CD14-positive monocyte (primary cell): ENCODE measurements around the gene ZFY. TPM values are rescaled to one million over a fixed set of nuclear protein-coding genes. Genes with fewer than 3 reads are reported as not detected.

Source experiments
- DNase-seq, 3 donors: peaks; one replicate each; pipeline ENCODE4 v3.0.0-alpha.2; 2011 to 2022
- H2AFZ ChIP-seq: 2 replicates; pipeline ENCODE4 v1.6.0; 2012; ENCODE audit warnings: mild to moderate bottlenecking, low read depth, low read length, inconsistent platforms; ENCODE audit not compliant: insufficient read depth, poor library complexity, severe bottlenecking
- H3K27ac ChIP-seq, 2 donors: 1 replicate in 1 of 2; 2 replicates in 1 of 2; pipeline ENCODE4 v1.5.1; 2012 to 2013; ENCODE audit warnings: low read length in 2 of 2, control low read depth in 1 of 2, inconsistent platforms in 1 of 2, low read depth in 1 of 2, mild to moderate bottlenecking in 1 of 2
- H3K27me3 ChIP-seq, 2 donors: one replicate each; pipeline versions ENCODE4 v1.6.0 to v1.6.1; 2011 to 2013; ENCODE audit warnings: low read length in 2 of 2; ENCODE audit not compliant: control insufficient read depth in 2 of 2, insufficient read depth in 2 of 2
- H3K36me3 ChIP-seq, 2 donors: replicated peaks in 1 of 2; 1 replicate in 1 of 2; 2 replicates in 1 of 2; pipeline versions ENCODE4 v1.5.1 to v1.6.1; 2012 to 2013; ENCODE audit warnings: low read length in 2 of 2, control low read depth in 1 of 2, inconsistent platforms in 1 of 2, mild to moderate bottlenecking in 1 of 2; ENCODE audit not compliant: insufficient read depth in 2 of 2, control insufficient read depth in 1 of 2
- H3K4me1 ChIP-seq, 2 donors: 1 replicate in 1 of 2; 2 replicates in 1 of 2; pipeline versions ENCODE4 v1.5.1 to v1.6.1; 2012 to 2013; ENCODE audit warnings: low read length in 2 of 2, control low read depth in 1 of 2, inconsistent platforms in 1 of 2, mild to moderate bottlenecking in 1 of 2, moderate library complexity in 1 of 2; ENCODE audit not compliant: insufficient read depth in 2 of 2, control insufficient read depth in 1 of 2
- H3K4me2 ChIP-seq: replicated peaks from 2 replicates; pipeline ENCODE3; 2012; ENCODE audit warnings: low read length, moderate library complexity, mild to moderate bottlenecking; ENCODE audit not compliant: poor library complexity, severe bottlenecking; ENCODE audit errors: extremely low read depth
- H3K4me3 ChIP-seq, 3 experiments: fragments of 200-600 bp in 1 of 3; sonication (generic) in 1 of 3; replicated peaks in 1 of 3; 1 replicate in 2 of 3; 2 replicates in 1 of 3; pipeline ENCODE4 v1.5.1; 2011 to 2013; ENCODE audit warnings: low read length in 3 of 3, mild to moderate bottlenecking in 3 of 3, control low read depth in 2 of 3, low read depth in 2 of 3, inconsistent platforms in 1 of 3, moderate library complexity in 1 of 3
- H3K79me2 ChIP-seq: 2 replicates; pipeline ENCODE4 v1.6.0; 2012; ENCODE audit warnings: mild to moderate bottlenecking, control low read depth, inconsistent platforms, low read length, moderate library complexity; ENCODE audit not compliant: insufficient read depth
- H3K9ac ChIP-seq: 2 replicates; pipeline ENCODE4 v1.6.0; 2017; ENCODE audit warnings: low read length, mild to moderate bottlenecking; ENCODE audit not compliant: insufficient read depth, poor library complexity, severe bottlenecking
- H3K9me3 ChIP-seq, 2 donors: replicated peaks in 1 of 2; 1 replicate in 1 of 2; 2 replicates in 1 of 2; pipeline versions ENCODE4 v1.5.1 to v1.6.1; 2012 to 2013; ENCODE audit warnings: low read length in 2 of 2, control low read depth in 1 of 2; ENCODE audit not compliant: control insufficient read depth in 1 of 2, insufficient read depth in 1 of 2
- H4K20me1 ChIP-seq: 2 replicates; pipeline ENCODE4 v1.6.0; 2012; ENCODE audit warnings: mild to moderate bottlenecking, low read length, control low read depth, moderate library complexity; ENCODE audit not compliant: insufficient read depth
- H3K27ac Mint-ChIP-seq, 7 donors: one replicate each; pipeline ENCODE4 v1.8.0; 2020; ENCODE audit warnings: mild to moderate bottlenecking in 7 of 7, mixed read lengths in 7 of 7, moderate library complexity in 6 of 7, inconsistent platforms in 2 of 7
- H3K27me3 Mint-ChIP-seq, 3 donors: one replicate each; pipeline ENCODE4 v1.8.0; 2021 to 2022; ENCODE audit warnings: low read depth in 3 of 3, mild to moderate bottlenecking in 3 of 3, mixed read lengths in 3 of 3, moderate library complexity in 3 of 3, inconsistent platforms in 1 of 3
- H3K36me3 Mint-ChIP-seq, 2 donors: one replicate each; pipeline ENCODE4 v1.8.0; 2020; ENCODE audit warnings: mixed read lengths in 2 of 2, inconsistent platforms in 1 of 2, mild to moderate bottlenecking in 1 of 2
- H3K4me1 Mint-ChIP-seq: one replicate; pipeline ENCODE4 v1.8.0; 2020; ENCODE audit warnings: mild to moderate bottlenecking, mixed read lengths
- H3K4me3 Mint-ChIP-seq, 2 donors: one replicate each; pipeline ENCODE4 v1.8.0; 2020; ENCODE audit warnings: mild to moderate bottlenecking in 2 of 2, mixed read lengths in 2 of 2, moderate library complexity in 1 of 2
- H3K9me3 Mint-ChIP-seq, 7 donors: one replicate each; pipeline ENCODE4 v1.8.0; 2020 to 2022; ENCODE audit warnings: mixed read lengths in 7 of 7, mild to moderate bottlenecking in 6 of 7, moderate library complexity in 6 of 7, inconsistent platforms in 2 of 7
- CTCF ChIP-seq: fragments of 200-600 bp; IDR thresholded peaks from one replicate; pipeline ENCODE4 v1.8.0; 2022; ENCODE audit warnings: antibody characterized with exemption, mild to moderate bottlenecking
- WGBS: methylation state at CpG from one replicate; pipeline ENCODE4 v1.1.5; 2013; ENCODE audit warnings: missing lambda C conversion rate; ENCODE audit not compliant: insufficient coverage; 5-methylcytosine and 5-hydroxymethylcytosine counted together
- intact Hi-C, 2 donors: fragments of 100-400 bp; cut with micrococcal nuclease; formaldehyde crosslinking; loops; one replicate each; pipeline versions ENCODE4 v1.15.0 to v1.15.1; 2023
- polyA plus RNA-seq, 3 donors: library from polyadenylated mRNA; depleted of rRNA in 1 of 3; unstranded in 2 of 3; stranded (reverse) in 1 of 3; fragments of 300-500 nt in 2 of 3; fragments of >200 nt in 1 of 3; fragmentation: Illumina TruSeq in 2 of 3; gene quantifications; 1 replicate in 2 of 3; 2 replicates in 1 of 3; pipeline ENCODE4 v1.2.3, GENCODE V29; 2012 to 2021

The ZFY gene
- polyA plus RNA-seq, 3 donors, result not detected

GRCh38 chrY:2952912-2953311 lies 17.7 kb downstream of the ZFY start:
- no peaks in the 10 kb centered on the region for H3K4me1 ChIP-seq
- no peak overlapping the region for H3K4me3 Mint-ChIP-seq
- H2AFZ ChIP-seq, result no peak overlapping the region
- H4K20me1 ChIP-seq, result no peaks in the 10 kb centered on the region
- no peaks in the 10 kb centered on the region for H3K9me3 ChIP-seq
- DNase-seq, result no peak
- H3K4me3 ChIP-seq, result no peak overlapping the region
- H3K27me3 ChIP-seq, result no peaks in the 10 kb centered on the region
- no peaks in the 10 kb centered on the region for H3K36me3 ChIP-seq
- intact Hi-C loops, result no loop called here
- no peaks in the 10 kb centered on the region for H3K27me3 Mint-ChIP-seq
- no peaks in the 10 kb centered on the region for H3K79me2 ChIP-seq
- H3K9me3 Mint-ChIP-seq, result no peaks in the 10 kb centered on the region
- H3K9ac ChIP-seq, result no peak overlapping the region
- H3K27ac ChIP-seq, result no peak overlapping the region
- peaks cover 14% of the 10 kb centered on the region for H3K4me1 Mint-ChIP-seq
- H3K4me2 ChIP-seq, result no peak overlapping the region
- peak overlapping the region in 1 of 7 donors; percentile 54 for H3K27ac Mint-ChIP-seq
- peaks cover 0 to 22% of the 10 kb centered on the region in 2 donors for H3K36me3 Mint-ChIP-seq
- TF ChIP-seq CTCF, result no peak

- no peaks in the 10 kb centered on the region for H3K79me2 ChIP-seq
- H3K27ac Mint-ChIP-seq, result no peak overlapping the region
- H4K20me1 ChIP-seq, result no peaks in the 10 kb centered on the region
- H3K4me1 ChIP-seq, result no peaks in the 10 kb centered on the region
- H3K36me3 ChIP-seq, result no peaks in the 10 kb centered on the region
- H3K9ac ChIP-seq, result no peak overlapping the region
- H2AFZ ChIP-seq, result no peak overlapping the region
- peaks cover 0 to 28% of the 10 kb centered on the region in 2 donors for H3K36me3 Mint-ChIP-seq
- no peaks in the 10 kb centered on the region for H3K9me3 Mint-ChIP-seq
- peaks cover 10% of the 10 kb centered on the region for H3K4me1 Mint-ChIP-seq
- H3K27me3 ChIP-seq, result no peaks in the 10 kb centered on the region
- no peak overlapping the region for H3K27ac ChIP-seq
- no CpG with 5 or more reads among the region's 2 CpGs for WGBS
- H3K4me3 ChIP-seq, result no peak overlapping the region
- H3K4me3 Mint-ChIP-seq, result no peak overlapping the region
- no peak for TF ChIP-seq CTCF
- no peak for DNase-seq
- no peak overlapping the region for H3K4me2 ChIP-seq
- no peaks in the 10 kb centered on the region for H3K27me3 Mint-ChIP-seq
- intact Hi-C loops, result no loop called here
- H3K9me3 ChIP-seq, result no peaks in the 10 kb centered on the region
Observed at GRCh38 chrY:2954735-2955134, 19.6 kb downstream of the ZFY start.
